HG03025 (cell line): ENCODE results near the gene ARF5.

Experiments
- ATAC-seq: cut with Tn5 transposase; IDR thresholded peaks from one replicate; pipeline ENCODE4 v1.9.1; 2021; ENCODE audit warnings: mild to moderate bottlenecking, moderate library complexity; ENCODE audit not compliant: unreplicated experiment, low FRiP score

ARF5 gene

GRCh38 chr7:127587663-127588018 is 570 bp upstream of the ARF5 start:
- ATAC-seq, result no peak

- ATAC-seq, result peak; percentile 27
These were observed 679 bp downstream of the ARF5 start for GRCh38 chr7:127588697-127589482.

GRCh38 chr7:127589896-127590295 is 1.7 kb downstream of the ARF5 start:
- ATAC-seq, result no peak

GRCh38 chr7:127591189-127591588 is 3.0 kb downstream of the ARF5 start:
- ATAC-seq, result no peak

GRCh38 chr7:127591591-127591990 is 3.4 kb downstream of the ARF5 start:
- ATAC-seq, result no peak

GRCh38 chr7:127592550-127592949 is 4.3 kb downstream of the ARF5 start:
- ATAC-seq, result no peak

- ATAC-seq, result no peak
These were observed 6.3 kb downstream of the ARF5 start for GRCh38 chr7:127594490-127594889.

- ATAC-seq, result no peak
These were observed 7.5 kb downstream of the ARF5 start for GRCh38 chr7:127595737-127596136.

DNA sequence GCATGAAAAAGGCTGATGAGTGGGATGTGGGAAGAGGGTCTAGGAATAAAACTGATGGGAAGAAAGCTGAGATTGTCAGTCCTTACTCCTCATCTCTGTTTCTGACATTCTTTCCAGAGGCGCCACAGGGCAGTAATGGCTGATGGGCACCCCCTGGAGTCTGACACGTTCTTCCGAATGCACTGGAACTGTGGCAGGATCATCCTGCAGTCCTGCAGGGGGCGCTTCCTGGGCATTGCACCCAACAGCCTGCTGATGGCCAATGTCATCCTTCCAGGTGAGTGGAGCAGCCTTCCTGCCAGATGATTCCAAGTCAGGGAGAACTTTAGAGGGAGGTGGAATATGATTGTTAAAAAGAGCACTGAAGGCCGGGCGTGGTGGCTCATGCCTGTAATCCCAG is 10.1 kb downstream of the ARF5 start:
- no peak for ATAC-seq

DNA sequence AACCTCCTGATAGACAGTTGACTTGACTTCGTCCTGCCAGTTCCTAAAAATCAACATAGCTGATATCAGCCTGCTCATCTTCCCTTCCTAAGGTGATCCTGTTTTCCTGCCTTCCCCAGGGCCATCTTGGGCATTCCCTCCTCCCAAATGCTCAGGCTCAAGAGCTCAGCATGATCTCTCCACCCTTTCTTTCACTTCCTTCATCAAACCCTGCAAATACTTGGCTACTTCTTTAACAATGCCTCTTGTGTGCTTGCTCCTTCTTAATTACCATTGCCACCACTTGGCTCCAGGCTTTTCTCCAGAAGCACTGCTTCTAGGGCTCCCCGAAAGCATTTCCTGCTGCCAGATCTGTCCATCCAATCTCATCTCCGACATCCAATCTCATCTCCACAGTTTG is 12.7 kb downstream of the ARF5 start:
- no peak for ATAC-seq

DNA sequence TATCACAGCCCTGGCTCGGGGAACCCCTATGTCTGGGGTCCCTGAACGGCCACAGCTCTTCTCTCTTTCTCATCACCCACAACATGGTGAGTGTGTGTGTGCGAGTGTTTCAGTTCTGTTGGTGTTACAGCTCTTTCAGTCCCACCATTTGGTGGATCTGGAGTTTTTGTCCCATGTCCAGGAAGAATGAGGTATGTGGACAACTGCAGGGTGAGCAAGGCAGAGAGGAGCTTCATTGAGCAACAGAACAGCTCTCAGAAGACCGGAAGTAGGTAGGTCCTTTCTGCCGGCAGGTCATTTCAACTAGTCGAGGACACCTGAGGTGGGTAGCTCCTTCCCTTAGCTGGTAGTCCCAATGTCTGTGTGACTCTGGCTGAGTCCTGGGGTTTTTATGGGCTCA is 20.2 kb downstream of the ARF5 start:
- ATAC-seq, result no peak

DNA sequence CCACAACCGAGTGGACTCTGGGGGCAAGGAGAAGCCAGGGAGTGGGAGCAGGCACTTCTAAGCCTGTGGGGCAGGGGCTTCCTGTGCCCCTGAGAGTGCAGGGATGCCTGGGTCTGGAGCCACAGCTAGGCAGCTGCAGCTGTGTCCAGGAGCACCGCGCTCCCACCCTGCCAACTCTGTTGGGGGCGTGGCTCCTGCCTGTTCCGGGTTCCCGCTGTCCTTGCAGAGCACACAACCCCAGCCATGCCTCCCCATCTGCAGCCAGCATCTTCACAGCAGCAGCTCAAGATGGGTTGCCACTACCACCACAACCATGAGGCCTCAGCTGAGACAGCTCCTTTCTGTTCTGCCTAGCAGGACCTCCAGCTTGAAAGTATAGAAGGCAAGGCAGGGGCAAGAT is 21.1 kb downstream of the ARF5 start:
- ATAC-seq, result no peak

DNA sequence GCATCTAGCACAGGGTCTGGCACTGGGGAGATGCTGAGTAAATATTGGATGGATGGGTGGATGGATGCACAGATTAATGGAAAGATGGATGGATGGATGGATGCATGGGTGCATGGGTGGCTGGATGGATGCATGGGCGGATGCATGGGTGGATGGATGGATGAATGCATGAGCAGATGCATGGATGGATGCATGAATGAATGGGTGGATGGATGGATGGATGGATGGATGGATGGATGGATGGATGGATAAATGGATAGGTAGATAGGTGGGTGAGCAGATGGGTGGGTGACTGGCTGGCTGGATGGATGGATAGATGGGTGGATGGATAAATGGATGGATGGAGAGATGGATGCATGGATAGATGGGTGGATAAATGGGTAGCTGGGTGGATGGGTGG is 24.1 kb downstream of the ARF5 start:
- ATAC-seq, result no peak

DNA sequence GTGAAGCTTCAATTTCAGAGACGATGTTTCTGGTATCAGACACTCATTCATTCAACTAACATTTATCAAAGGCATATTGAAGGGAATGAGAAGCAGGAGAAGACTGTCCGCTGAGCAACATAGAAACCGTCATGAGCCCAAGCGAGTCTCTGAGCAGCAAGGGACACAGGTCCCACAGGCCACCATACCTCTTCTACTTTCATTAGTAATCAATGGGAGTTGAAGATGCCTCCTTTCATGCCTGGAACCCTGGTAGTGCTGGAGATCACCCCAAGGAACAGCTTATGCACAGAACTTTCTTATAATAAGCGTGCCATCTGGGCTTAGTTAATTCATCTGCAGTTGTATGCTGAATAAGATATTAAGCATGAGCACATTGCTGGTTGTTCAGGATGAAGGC is 28.5 kb downstream of the ARF5 start:
- ATAC-seq, result no peak

GRCh38 chr7:127618042-127618441 is 29.8 kb downstream of the ARF5 start, which contains the start of gene PAX4:
PAX4 (minus strand) TSS chr7:127618142; CDS start chr7:127615928, 2,214 bp downstream.
- ATAC-seq, result no peak

DNA sequence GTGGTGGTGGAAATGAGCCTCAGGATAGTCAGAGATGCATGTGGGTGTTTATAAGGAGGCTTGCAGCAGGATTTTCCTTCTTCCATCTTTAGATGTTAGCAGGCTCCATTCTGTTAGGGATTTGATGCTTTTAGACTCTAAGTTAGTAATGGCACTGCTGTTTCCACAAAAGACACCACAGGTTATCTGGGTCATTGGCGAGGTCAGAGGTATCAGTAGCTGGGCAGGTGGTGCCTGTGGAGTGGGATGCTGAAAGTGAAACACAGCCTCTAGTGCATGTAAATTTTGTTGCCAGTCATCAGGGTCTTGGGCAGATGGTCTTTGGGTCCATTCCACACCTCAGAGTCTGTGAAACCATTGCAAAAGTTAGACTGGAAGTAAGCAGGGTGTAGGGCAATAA is 30.6 kb downstream of the ARF5 start:
- ATAC-seq, result no peak

DNA sequence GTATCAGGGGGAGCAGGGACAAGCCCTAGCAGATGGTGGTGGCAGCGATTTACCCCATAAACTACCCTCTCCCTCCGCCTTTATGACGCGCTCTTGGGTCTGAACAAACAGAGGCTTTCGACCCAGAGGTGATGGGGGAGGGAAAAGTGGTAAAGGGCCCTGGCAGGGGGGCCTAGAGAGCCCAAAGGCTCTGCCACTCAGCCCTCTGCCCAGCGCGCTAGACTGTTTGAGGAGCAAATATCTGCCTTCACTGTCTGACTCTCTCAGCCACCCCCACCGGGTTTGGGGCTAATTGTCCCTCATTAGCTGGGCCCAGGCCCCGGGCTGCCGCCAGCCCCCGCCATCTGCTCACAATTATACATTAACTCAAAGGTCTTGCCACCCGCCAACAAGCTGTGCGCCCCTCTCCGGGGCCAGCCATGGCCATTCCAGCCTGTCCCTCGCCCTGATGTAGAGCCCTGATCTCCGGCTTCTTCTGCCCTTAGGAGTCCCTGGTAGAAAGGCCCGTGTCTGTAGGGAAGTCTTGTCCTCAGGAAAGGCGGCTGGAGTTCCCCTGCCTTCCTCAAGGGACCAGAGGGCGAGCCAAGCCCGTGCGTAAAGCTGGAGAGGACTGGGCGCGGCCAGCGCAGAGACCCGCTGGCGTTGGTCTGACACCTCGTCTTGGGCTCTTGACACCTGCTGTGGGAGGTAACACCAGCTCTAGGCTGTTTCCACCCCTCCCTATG is 31.6 kb downstream of the ARF5 start:
- ATAC-seq, result no peak

DNA sequence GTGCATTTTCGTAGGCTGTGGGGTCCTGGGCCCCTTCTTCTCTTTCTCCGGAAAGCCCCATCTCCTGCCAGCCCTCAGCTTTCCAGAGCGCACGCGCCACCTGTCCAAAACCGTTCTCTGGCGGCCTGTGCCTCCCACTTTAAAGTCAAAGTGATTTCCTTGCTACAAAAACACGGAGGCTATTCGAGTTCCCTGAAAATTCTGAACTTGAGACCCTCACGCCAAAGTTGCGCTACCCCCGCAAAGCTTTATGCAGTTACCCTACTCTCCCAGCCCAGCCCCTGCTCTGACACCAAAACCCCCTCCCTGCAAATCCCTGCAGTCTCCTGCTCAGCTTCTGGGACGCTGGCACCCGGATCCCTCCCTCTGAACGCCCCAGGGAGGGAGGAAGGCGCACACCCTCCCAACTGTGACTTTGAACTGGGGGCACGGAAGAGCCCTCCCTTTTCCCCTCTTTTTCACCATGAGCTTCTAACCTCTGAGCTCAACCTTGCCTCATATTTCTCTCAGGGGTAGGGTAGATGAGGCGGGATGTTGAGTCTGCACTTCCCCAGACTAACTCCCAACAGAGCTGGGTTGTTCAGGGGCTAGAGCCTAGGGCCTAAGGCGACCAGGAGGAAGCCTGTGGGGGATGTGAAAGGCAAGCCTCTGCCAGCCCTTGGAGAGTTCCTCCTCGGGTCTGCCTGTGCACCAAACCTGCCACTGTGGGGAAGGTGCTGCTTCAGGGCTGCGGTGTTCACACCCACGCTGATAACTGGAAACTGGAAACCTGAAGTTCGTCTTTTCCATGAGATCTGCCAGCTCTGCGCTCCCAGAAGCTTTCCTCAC is 32.4 kb downstream of the ARF5 start:
- ATAC-seq, result no peak

DNA sequence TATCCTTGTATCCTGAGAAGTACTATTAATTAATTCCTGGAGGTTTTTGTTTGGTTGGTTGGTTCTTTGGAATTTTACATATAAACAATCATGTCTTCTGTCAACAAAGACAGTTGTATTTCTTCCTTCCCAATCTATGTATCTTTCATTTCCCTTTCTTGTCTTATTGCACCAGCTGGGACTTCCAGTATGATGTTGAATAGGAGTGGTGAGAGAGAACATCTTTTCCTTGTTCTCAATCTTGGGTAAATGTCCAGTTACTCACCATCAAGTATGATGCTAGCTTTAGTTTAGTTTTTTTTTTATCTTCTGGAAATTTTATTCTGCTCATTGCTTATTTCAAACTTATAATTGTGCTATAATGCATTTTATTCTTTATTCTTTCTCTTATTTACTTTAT is 37.1 kb downstream of the ARF5 start:
- no peak for ATAC-seq

DNA sequence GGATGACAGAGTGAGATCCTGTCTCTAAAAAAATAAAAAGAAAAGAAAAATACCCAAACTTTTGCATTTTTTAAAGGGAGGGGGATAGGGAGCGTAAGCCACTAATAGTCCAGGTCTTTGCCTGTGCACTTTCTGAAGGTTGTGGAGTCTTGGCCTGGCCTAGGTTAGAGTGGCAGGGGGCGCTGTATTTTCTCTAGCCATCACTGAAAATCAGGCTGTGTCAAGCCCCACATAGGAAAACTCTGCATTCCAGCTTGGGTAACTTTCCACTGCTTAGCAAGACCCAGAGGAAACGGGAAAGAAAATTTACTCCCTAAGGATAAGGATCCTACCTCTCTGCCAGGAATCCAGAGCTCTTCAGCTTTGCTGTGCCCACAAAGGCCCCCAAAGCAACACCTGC is 40.2 kb downstream of the ARF5 start:
- no peak for ATAC-seq

DNA sequence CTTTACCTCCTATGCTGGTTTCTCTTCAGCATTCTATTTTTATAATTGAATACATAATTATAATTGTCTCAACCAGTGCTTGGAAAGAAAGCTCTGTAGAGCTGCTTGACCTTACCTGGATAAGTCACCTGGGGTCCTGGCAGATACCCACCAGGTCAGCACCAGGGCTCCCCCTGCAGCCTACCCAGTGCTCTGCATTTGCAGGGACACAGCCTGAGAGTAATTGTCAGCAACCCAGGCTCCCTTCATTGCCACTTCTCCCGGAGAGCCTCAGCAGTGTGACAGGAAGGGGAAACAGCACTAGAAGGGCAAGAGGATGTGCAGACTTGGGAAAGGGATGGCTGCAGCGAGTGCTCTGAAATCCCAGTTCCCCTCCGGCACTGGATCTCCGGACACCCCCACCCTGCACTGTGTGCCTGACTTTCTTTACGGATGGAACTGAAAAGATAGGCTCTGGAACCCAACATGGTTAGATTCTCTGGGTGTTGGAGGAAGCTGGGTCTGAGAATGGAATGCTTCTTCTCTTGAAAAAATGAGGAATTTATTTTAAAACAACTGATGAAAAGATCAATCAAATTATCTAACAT is 41.1 kb downstream of the ARF5 start:
- ATAC-seq, result no peak
